Measurements from ENCODE around the gene SAP25. TPM values are rescaled to one million over a fixed set of nuclear protein-coding genes. Genes with fewer than 3 reads are reported as not detected.

The SAP25 gene
- total RNA-seq, 4 donors from 2014 or later, result 0.96 to 52.4 (median 2.7) TPM; not detected in 1

GRCh38 chr7:100563100-100563564 is 10.6 kb downstream of the SAP25 start:
- Histone ChIP-seq H3K27ac (no peak overlapping the region), H3K36me3 (peaks cover 0 to 13% (median 0%) of the 10 kb centered on the region in 4 donors), H3K27me3 (no peaks in the 10 kb centered on the region), H3K9me3 (no peaks in the 10 kb centered on the region), H3K4me1 (peaks cover 0 to 19% (median 9%) of the 10 kb centered on the region in 4 donors), H3K4me3 (no peak overlapping the region)
- no peak for TF ChIP-seq CTCF (IDR thresholded peaks at IDR 0.05)
- no peak for TF ChIP-seq POLR2AphosphoS5 (IDR thresholded peaks at IDR 0.05)
- no peak for TF ChIP-seq EP300 (IDR thresholded peaks at IDR 0.05; ENCODE audit: low read depth)
- no peak for TF ChIP-seq POLR2A (IDR thresholded peaks at IDR 0.05)
- intact Hi-C loops (cut with DNase I; ENCODE audit: low total_unique reads) (loop anchor here (5.0 kb wide), 2 partner anchors 81 to 96 kb away; partner anchors contain the start of gene NYAP1), in situ Hi-C loops (cut with MboI; ENCODE audit: low pct_ligation_motif_present in 1 of 4, low pct_unique_long_range_greater_than_20kb in 1 of 4, low sequenced_read_pairs in 3 of 4) (no loop called here)
- DNase-seq, result no peak
- 94% methylated on average over 8 of the region's 8 CpGs; no CpG with 5 or more reads in 1 of the 2 donors for WGBS, 2 donors (ENCODE audit: low coverage in 1 of 2)

- 76 to 89% methylated on average over 5 to 24 of the region's 26 CpGs for WGBS, 2 donors (ENCODE audit: low coverage in 1 of 2)
- TF ChIP-seq CTCF (IDR thresholded peaks at IDR 0.05) (no peak), POLR2A (IDR thresholded peaks at IDR 0.05) (no peak), POLR2AphosphoS5 (IDR thresholded peaks at IDR 0.05) (no peak), EP300 (IDR thresholded peaks at IDR 0.05; ENCODE audit: low read depth) (no peak)
- Histone ChIP-seq H3K36me3 (peaks cover 0 to 13% (median under 1%) of the 10 kb centered on the region in 4 donors), H3K4me1 (peaks cover 0 to 14% (median 7%) of the 10 kb centered on the region in 4 donors), H3K9me3 (no peaks in the 10 kb centered on the region), H3K4me3 (no peak overlapping the region), H3K27ac (no peak overlapping the region), H3K27me3 (no peaks in the 10 kb centered on the region)
- DNase-seq, result no peak
- in situ Hi-C loops (cut with MboI; ENCODE audit: low pct_ligation_motif_present in 1 of 4, low pct_unique_long_range_greater_than_20kb in 1 of 4, low sequenced_read_pairs in 3 of 4), result no loop called here
- intact Hi-C loops (cut with DNase I; ENCODE audit: low total_unique reads), result loop anchor here (5.0 kb wide), 2 partner anchors 80 to 95 kb away; partner anchors contain the start of gene NYAP1
These were observed 11.3 kb downstream of the SAP25 start for GRCh38 chr7:100562195-100563099.

GRCh38 chr7:100561491-100562194 is 12.1 kb downstream of the SAP25 start:
- no peak overlapping the region for H3K27ac ChIP-seq
- H3K9me3 ChIP-seq, result no peaks in the 10 kb centered on the region
- in situ Hi-C loops (cut with MboI; ENCODE audit: low pct_ligation_motif_present in 1 of 4, low pct_unique_long_range_greater_than_20kb in 1 of 4, low sequenced_read_pairs in 3 of 4), result no loop called here
- no peak for TF ChIP-seq POLR2A (IDR thresholded peaks at IDR 0.05)
- no peak for TF ChIP-seq EP300 (IDR thresholded peaks at IDR 0.05; ENCODE audit: low read depth)
- TF ChIP-seq CTCF (IDR thresholded peaks at IDR 0.05), result no peak
- TF ChIP-seq POLR2AphosphoS5 (IDR thresholded peaks at IDR 0.05), result no peak
- H3K36me3 ChIP-seq, result peaks cover 0 to 16% (median 4%) of the 10 kb centered on the region in 4 donors
- intact Hi-C loops (cut with DNase I; ENCODE audit: low total_unique reads), result loop anchor here (5.0 kb wide), 2 partner anchors 79 to 94 kb away; partner anchors contain the start of gene NYAP1
- peaks cover 0 to 14% (median 7%) of the 10 kb centered on the region in 4 donors for H3K4me1 ChIP-seq
- H3K27me3 ChIP-seq, result no peaks in the 10 kb centered on the region
- H3K4me3 ChIP-seq, result no peak overlapping the region
- 93% methylated on average over 12 of the region's 12 CpGs; no CpG with 5 or more reads in 1 of the 2 donors for WGBS, 2 donors (ENCODE audit: low coverage in 1 of 2)
- DNase-seq, result no peak

Data from transverse colon (tissue), 4 donors.